Fibroblast of villous mesenchyme (primary cell): Measurements from ENCODE around the gene NCOA1. TPM values are rescaled to one million over a fixed set of nuclear protein-coding genes. Genes with fewer than 3 reads are reported as not detected.

Experiments used
- DNase-seq: peaks from one replicate; pipeline ENCODE4 v3.0.0-alpha.2; 2010; ENCODE audit warnings: low read depth
- H3K4me3 ChIP-seq: 2 replicates; pipeline ENCODE4 v1.5.1; 2011; ENCODE audit warnings: low read depth, mild to moderate bottlenecking, low read length
- CTCF ChIP-seq: IDR thresholded peaks from 2 replicates; pipeline ENCODE4 v1.5.1; 2012; ENCODE audit warnings: low read depth, mild to moderate bottlenecking, low read length; ENCODE audit not compliant: insufficient read depth
- total RNA-seq: library from RNA; depleted of rRNA; stranded (reverse); fragments of >200 nt; gene quantifications from 2 replicates; pipeline ENCODE4 v1.2.3, GENCODE V29; 2012

Gene NCOA1
- total RNA-seq, 1 donor = 19.0 TPM

- H3K4me3 ChIP-seq = no peak overlapping the region
- no peak for TF ChIP-seq CTCF
- no peak for DNase-seq
Measured at GRCh38 chr2:24766609-24767008, 275.6 kb downstream of the NCOA1 start.

- no peak for DNase-seq
- no peak overlapping the region for H3K4me3 ChIP-seq
- no peak for TF ChIP-seq CTCF
Measured at GRCh38 chr2:24768013-24768412, 277.0 kb downstream of the NCOA1 start.

- no peak overlapping the region for H3K4me3 ChIP-seq
- no peak for TF ChIP-seq CTCF
- DNase-seq = no peak
Measured at GRCh38 chr2:24768601-24769000, 277.5 kb downstream of the NCOA1 start.

- H3K4me3 ChIP-seq = no peak overlapping the region
- no peak for TF ChIP-seq CTCF
- DNase-seq = no peak
Measured at GRCh38 chr2:24771061-24771460, 280.0 kb downstream of the NCOA1 start.

GRCh38 chr2:24771764-24772586 is 280.9 kb downstream of the NCOA1 start:
- no peak for DNase-seq
- no peak overlapping the region for H3K4me3 ChIP-seq
- no peak for TF ChIP-seq CTCF

- no peak for DNase-seq
- TF ChIP-seq CTCF = no peak
- no peak overlapping the region for H3K4me3 ChIP-seq
Measured at GRCh38 chr2:24774373-24774772, 283.3 kb downstream of the NCOA1 start.

GRCh38 chr2:24779116-24779515 is 288.1 kb downstream of the NCOA1 start:
- TF ChIP-seq CTCF = no peak

More at GRCh38 chr2:24779116-24779515, 288.1 kb downstream of the NCOA1 start:
- H3K4me3 ChIP-seq = no peak overlapping the region
- DNase-seq = no peak
